NCI-H510A (cell line): ENCODE measurements around the gene MAP4K3.
A peak's percentile ranks its signal among the peaks of the same experiment; 100 is the strongest.
"Not testable (repeated sequence)": the region's sequence is repeated elsewhere in the genome, so short reads cannot be mapped to it uniquely, and the experiment has no call there.

Source experiments
- DNase-seq: peaks from one replicate; lab custom pipeline; 2025; lab: John Stamatoyannopoulos, UW

Gene MAP4K3

DNA sequence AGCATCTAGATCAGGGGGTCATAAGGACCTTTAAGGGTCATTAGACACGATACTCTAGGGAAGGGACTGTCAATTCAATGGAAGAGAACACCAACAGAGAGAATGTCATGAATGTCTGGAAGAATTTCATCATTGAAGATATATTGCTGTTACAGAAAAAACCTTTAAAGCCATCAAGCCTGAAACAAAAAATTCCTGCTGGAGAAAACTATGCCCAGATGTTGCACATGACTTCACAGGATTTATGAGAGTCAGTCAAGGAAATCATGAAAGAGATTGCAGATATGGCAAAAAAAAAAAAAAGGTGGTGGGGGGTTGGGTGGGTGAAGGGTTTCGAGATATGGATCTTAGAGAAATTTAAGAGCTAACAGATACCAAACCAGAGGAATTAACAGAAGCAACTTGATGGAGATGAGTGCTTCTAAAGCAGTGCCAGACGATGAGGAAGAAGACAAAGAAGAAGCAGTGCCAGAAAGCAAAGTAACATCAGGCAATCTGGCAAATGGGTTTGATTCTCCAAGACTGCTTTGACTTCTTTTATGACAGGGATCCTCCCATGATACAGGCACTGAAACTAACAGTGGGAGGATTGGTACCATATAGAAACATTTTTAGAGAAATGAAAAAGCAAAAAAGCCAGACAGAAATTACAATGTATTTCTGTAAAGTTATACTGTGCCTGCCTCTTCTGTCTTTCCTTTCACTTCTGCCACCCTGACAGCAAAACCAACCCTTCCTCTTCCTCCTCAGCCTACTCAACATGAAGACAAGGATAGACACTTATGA is 28.5 kb downstream of the MAP4K3 start:
- DNase-seq, result no peak

DNA sequence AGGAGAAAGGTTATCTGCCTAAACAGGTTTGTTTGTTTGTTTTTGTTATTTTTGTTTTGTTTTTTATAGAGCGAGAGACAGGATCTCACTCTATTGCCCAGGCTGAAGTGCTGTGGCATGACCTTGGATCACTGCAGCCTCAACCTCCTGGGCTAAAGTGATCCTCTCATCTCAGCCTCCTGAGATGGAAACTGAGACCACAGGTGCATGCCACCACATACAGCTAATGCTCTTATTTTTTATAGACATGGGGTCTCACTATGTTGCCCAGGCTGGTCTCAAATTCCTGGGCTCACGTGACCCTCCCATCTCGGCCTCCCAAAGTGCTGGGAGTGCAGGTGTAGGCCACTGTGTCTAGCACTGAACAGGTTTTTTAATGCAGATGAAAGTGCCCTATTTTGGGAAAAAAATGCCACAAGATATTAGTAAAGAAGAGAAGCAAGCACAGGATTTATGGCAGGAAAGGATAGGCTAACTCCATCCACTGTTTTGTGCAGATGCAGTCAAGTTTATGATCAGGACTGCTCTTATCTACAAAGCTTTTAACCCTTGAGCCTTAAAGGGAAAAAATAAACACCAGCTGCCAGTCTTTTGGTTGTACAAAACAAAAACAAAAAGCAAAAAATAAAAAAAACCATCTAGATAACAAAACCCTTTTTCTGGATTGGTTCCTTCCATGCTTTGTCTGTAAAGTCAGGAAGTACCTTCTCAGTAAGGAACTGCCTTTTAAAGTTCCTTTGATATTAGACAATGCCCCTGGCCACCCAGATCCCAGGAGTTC is 29.4 kb downstream of the MAP4K3 start:
- DNase-seq, result no peak

DNA sequence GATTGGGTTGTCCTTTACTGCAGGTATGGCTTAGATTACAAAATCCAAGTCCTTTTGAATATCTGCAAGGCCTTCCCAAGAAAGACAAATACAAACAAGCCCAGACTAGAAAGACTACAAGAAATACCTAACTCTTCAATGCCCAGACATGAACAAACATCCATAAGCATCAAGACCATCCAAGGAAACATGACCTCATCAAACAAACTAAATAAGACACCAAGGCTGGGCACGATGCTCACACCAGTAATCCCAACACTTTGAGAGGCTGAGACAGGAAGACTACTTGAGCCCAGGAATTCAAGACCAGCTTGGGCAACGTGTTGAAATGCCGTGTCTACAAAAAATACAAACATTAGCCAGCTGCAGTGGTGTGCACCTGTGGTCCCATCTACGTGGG is 31.7 kb downstream of the MAP4K3 start:
- no peak for DNase-seq

DNA sequence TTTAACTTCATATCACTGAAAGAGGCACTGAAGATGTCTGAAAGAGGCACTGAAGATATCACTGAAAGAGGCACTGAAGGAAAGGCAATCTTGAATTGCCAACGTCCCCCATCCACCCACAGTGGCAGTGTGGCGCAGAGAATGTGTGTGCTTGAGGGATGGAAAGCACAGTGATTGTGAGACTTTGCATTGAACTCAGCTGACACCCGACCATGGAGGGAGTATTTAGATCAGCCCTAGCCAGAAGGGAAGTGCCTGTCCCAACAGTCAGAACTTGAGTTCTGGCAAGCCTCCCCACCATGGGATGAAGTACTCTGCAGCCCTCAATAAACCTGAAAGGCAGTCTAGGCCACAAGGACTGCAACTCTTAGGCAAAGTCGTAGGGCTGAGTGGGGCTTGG is 33.8 kb downstream of the MAP4K3 start:
- DNase-seq, result no peak

DNA sequence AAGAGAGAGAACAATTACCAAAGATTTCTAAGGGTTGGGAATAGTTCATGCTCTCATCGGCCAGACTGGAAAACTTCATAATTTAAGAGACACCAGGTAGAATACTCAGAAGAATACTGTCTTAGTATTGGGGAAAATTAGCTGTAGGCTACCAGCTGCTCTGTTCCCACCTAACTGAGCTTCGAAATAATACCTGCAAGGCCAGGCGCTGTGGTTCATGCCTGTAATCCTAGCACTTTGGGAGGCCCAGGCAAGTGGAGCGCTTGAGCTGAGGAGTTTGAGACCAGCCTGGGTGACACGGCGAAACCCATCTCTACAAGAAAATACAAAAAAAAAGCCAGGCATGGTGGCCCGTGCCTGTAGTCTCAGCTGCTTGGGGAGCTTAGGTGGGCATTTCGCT is 35.8 kb downstream of the MAP4K3 start:
- DNase-seq, result no peak

DNA sequence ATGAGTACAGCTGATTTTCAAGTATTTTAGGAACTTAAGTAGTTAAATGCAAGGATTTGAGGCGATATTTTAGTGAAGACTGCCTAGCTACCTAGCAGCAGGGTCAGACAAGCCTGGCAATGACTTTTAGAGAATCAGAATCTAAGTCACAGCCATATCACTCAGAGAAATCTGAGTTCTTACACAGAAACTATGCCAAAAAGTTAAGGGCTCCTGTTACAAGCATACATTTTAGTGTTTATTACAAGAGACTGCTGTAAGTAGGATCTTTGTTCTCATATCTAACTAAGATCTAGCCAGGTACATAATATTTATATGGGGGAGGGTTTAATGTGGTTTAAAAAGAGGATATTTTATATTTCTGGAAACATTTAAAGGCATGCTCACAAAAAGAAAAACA is 37.5 kb downstream of the MAP4K3 start:
- DNase-seq, result no peak

DNA sequence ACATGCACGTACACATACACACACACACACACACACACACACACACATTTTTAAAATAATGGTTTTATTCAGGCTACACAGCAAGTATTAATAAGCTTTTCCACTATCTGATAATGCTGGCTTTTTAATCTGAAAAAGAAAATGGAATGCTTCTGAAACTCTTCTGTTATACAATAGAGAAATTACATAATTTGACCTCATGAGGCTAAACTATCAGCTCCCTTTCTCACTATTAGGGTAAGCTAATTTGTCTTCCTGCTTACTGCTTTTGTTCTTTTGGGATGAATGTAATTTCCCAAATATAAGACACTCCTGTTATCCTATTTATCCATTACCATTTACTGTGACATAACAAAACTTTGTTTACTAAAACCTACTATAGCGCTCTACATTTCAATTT is 41.8 kb downstream of the MAP4K3 start:
- DNase-seq, result no peak

DNA sequence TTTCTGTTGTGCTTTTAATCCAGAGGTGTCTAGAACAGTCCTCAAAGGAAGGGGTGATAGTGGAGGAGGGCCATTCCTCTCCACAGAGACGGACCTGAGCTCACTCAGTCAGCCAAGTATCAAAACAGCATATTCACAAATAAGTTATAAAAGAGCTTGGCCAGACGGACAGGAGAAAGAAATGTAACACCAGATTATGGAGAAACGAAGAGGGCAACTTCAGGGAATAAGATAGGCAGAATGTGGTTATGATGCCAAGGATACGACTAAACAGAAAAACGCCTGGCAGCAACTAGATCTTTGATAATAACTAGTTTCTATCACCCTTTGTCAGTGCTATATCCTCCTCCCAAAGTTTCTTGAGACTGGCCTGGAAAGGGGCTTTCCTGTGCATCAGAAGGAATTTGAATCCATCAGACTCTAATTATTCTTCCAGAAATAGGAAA is 42.5 kb downstream of the MAP4K3 start:
- DNase-seq, result no peak

DNA sequence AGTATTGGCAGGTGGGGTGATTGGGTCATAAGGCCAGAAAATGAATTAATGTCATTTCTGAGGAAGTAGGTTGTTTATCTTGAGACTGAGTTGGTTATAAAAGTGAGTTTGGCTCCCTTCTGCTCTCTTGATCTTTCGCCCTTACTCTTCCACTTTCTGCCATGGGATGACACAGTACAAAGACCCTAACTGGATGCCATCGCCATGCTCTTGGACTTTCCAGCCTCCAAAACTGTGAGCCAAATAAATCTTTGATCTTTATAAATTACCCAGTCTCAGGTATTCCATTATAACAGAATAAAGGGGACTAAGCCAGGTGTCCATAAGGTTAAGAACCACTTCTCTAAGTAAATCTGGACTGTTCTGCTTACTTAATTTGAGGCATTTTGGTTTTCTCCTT is 44.4 kb downstream of the MAP4K3 start:
- no peak for DNase-seq

DNA sequence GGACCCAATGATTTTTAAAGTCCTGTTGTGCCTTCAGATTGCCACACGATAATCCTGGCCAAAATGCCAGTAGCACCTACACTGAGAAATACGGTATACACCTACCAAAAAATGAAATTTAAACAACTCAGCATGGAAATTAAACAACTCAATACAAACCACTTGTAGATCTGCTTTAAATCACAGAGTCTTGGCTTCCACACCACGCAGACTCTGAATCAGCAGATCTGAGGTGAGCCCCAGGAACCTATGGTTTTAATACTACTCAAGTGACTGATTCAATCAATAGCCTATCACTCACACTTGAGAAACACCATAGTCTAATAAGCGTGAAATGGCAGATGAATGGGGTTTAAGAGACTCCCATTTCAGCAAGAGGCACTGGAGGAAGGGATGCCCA is 46.9 kb downstream of the MAP4K3 start:
- no peak for DNase-seq

DNA sequence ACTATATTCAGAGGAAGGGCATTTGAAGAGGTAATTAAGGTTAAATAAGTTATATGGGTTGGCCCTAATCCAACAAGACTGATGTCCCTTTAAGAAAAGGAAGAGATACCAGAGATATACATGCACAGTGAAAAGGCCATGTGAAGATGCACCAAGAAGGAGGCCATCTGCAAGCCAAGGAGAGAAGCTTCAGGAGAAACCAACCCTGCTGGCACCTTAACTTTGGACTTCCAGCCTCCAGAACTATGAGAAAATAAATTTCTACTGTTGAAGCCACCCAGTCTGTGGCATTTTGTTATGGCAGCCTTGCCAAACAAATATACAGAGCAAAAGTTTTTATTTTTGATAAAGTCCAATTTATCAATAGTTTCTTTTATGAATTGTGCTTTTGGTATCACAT is 51.0 kb downstream of the MAP4K3 start:
- no peak for DNase-seq

DNA sequence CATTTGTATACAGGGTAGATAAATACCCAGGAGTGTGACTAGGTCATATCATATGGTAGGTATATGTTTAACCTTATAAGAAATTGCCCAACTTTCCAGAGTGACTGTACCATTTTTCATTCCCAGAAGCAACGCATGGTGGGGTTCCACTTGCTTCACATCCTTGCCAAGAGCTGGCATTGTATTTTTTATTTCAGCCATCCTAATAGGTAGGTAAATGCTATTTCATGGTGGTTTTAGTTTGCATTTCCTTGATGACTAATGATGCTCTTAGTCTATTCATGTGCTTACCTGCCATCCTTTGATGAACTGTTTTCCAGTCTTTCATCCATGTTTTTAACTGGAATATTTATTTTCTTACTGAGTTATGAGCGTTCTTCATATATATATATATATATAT is 51.9 kb downstream of the MAP4K3 start:
- DNase-seq, result no peak

DNA sequence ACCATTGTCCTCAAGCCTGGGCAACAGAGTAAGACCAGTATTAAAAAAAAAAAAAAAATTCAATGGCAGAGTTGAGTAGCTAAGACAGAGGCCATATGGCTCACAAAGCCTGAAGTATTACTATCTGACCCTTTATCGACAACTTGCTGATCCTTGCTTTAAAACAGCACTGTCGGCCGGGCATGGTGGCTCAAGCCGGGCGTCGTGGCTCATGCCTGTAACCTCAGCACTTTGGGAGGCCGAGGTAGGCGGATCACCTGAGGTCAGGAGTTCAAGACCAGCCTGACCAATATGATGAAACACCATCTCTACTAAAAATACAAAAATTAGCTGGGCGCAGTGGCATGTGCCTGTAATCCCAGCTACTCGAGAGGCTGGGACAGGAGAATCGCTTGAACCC is 53.0 kb downstream of the MAP4K3 start:
- not testable (repeated sequence) for DNase-seq

DNA sequence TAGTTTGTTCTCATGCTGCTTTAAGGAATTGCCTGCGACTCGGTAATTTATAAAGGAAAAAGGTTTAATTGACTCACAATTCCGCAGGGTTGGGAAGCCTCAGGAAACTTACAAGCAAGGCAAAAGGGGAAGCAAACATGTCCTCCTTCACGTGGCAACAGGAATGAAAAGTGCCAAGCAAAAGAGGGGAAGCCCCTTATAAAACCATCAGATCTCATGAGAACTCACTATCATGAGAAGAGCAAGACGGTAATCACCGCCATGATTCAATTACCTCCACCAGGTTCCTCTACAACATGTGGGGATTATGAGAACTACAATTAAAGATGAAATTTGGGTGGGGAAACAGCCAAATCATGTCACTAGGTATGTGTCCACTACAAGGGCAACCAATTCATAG is 53.9 kb downstream of the MAP4K3 start:
- DNase-seq, result no peak

DNA sequence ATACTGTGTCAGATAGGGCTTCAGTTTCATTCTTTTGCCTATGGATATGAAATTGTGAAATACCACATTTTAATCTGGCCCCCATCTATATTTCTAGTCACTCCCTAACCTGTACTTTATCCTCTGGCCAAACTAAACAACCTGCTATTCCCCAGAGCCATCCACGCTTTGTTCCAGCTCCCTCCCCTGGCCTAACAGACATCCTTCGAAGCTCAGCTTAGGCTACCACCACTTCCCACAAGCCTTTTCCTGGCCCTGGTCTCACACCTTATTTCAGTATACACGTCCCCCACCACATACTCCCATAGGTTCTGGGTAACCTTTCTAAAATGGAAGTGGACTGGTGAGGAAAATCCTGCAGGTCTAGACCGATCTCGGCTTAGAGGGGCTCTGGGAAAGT is 55.4 kb downstream of the MAP4K3 start:
- no peak for DNase-seq

DNA sequence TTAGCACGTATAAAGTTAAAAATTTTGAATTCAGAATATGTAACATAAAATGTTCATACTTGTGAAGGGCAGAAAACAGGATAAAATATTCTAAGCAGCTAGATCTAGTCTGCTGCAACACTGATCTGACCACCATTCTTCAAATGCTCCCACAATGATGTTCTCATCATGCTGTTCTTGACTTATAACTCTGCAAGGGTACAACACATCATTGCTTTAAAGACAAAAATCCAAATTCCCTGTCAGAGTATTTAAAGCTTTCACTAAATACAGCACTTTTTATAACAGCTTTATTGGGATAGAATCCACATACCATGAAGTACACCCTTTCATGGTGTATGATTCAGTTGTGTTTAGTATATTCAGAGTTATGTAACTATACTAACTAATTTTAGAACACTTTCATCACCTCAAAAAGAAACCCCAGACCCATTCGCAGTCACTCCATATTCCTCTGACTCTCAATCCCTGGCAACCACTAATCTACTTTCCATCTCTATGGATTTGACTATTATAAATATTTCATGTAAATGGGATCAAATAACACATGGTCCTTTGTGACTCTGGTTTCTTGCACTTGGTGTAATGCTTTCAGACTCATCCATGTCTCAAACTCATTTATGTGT is 56.4 kb downstream of the MAP4K3 start:
- no peak for DNase-seq

DNA sequence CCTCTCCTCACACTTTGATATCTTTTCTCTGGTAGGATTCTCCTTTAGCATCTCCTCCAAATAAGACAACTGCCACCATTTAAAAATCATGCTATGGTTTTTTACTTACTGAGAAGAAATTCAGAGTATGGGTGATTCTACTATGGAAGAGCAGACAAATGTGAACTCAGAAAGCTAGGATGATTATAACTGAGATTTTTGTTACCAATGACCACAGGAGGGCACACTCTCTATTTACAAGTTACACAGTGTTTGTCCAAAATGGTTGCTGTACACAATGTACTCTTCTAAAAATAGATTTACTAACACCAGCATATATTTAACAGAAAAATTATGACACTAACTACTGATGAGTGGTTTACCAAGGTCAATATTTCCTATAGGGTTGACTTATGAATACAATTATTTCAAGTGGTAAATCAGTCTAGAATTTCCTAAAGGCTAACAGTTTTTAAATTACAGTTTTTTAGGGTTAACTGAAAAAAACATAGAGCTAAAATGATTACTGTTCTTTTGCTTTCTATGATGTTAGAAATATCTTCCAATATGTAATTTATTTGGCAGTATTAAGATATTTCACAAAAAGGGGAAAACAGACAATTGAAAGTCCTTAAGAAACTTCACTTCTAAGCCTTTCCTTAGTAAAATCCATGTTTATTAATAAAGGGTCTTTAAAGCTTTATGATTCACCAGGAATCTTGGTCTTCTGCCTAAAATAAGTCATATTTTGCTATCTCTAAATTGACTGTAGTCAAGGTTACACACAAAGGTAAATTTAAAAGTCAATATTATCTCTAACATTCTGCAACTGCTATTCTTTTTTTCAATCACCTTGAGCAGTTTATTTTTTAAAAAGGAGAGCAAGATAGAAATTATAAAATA is 57.2 kb downstream of the MAP4K3 start:
- DNase-seq, result peak; percentile 6

DNA sequence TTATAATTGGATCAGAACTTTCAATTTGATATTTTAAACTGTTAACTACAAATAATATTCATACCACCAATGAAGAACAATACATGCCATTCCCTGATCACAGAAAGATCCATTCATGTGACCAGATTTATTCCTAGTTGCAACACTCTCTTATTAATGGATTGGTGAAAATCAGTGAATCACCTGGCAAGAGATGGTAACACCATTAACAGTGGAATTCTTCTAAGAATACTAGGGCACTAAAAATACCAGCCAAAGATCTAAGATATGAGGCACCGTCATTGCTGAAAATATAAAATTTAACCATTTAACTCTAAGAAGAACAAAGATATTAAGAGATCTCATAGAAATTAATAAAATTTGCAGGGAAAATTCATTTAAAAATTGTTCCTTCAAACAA is 58.1 kb downstream of the MAP4K3 start:
- no peak for DNase-seq

DNA sequence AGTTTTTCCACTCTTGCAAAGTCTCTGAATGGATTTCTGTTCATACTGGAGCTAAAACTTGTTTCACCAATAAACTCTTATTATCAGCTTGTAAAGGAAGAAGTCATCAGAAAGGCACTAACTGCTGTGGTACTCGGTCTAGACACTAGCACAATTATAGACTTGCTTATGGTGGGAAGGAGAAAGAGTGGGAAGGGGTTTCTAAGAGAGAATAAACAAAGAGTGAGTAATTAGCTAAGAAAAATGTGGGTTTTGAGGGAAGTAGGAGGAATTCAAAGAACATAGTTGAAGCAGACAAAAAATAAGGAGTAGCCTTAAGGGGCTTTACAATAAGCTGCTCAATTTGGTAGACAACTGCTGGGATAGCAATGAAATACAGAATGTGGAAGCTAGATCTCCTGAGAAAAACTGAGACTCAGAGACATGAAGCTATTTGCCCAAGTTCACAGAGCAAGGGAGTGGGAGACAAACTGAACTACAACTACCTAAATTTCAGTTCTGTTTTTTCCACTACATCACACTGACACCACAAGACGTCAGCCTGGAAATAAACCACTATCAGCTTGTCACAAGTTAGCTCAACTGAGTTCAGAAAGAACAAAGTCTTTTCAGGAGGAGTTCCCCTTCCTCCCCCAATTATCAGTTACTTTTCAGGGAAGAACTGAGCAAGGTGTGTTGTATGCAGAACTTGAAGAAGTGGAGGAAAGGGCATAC is 59.7 kb downstream of the MAP4K3 start:
- DNase-seq, result no peak

DNA sequence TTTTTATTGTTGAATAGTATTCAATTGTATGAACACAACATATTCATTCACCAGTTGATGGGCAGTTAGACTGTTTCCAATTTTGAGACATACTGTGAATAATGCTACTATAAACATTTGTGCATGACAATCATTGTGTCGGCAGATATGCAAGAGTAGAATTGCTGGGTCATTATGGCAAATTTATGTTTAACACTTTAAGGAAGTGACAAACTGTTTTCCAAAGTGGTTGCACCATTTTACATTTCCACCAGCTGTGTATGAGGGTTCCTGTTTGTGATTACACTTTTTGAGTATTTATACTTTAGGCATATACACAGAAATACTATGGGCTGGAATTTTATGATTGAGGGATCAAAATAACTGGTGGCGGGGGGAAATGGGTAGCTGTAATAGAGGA is 61.2 kb downstream of the MAP4K3 start:
- no peak for DNase-seq

DNA sequence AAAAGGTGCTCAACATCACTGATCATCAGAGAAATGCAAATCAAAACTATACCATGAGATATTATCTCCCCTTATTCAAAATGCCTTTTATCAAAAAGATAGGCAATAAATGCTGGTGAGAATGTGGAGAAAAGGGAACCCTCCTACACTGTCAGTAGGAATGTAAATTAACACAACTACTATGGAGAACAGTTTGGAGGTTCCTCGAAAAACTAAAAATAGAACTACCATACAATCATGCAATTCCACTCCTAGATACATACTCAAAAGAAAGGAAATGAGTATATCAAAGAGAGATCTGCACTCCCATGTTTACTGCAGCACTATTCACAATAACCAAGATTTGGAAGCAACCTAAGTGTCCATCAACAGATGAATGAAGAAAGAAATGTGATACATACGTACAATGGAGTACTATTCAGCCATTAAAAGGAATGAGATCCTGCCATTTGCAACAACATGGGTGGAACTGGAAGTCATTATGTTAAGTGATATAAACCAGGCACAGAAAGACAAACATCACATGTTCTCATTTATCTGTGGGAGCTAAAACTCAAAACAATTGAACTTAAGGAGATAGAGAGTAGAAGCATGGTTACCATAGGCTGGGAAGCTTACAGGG is 63.8 kb downstream of the MAP4K3 start:
- no peak for DNase-seq
